Esophagus (tissue), 2 donors: ENCODE data around the gene SMG5. TPM values are rescaled to one million over a fixed set of nuclear protein-coding genes. Genes with fewer than 3 reads are reported as not detected.
"Not testable (repeated sequence)": the region's sequence is repeated elsewhere in the genome, so short reads cannot be mapped to it uniquely, and the experiment has no call there.

ENCODE experiments used
- H3K27ac ChIP-seq, 2 donors: one replicate each; pipeline ENCODE4 v1.5.1; 2013; ENCODE audit warnings: low read depth in 2 of 2, mild to moderate bottlenecking in 2 of 2, inconsistent platforms in 1 of 2, low read length in 1 of 2, moderate library complexity in 1 of 2
- H3K27me3 ChIP-seq, 2 donors: one replicate each; pipeline ENCODE4 v1.6.1; 2013; ENCODE audit warnings: low read length in 2 of 2, control low read depth in 1 of 2, mild to moderate bottlenecking in 1 of 2; ENCODE audit not compliant: insufficient read depth in 2 of 2, control insufficient read depth in 1 of 2
- H3K36me3 ChIP-seq, 2 donors: one replicate each; pipeline ENCODE4 v1.6.1; 2013; ENCODE audit warnings: low read length in 1 of 2; ENCODE audit not compliant: control insufficient read depth in 2 of 2, insufficient read depth in 2 of 2
- H3K4me1 ChIP-seq, 2 donors: one replicate each; pipeline ENCODE4 v1.6.1; 2013; ENCODE audit warnings: low read length in 1 of 2; ENCODE audit not compliant: control insufficient read depth in 2 of 2, insufficient read depth in 2 of 2
- H3K4me3 ChIP-seq, 2 donors: one replicate each; pipeline ENCODE4 v1.5.1; 2013; ENCODE audit warnings: low read length in 2 of 2, mild to moderate bottlenecking in 2 of 2, low read depth in 1 of 2, moderate library complexity in 1 of 2
- H3K9me3 ChIP-seq, 2 donors: one replicate each; pipeline ENCODE4 v1.6.1; 2013; ENCODE audit warnings: mild to moderate bottlenecking in 2 of 2, low read depth in 1 of 2, low read length in 1 of 2, moderate library complexity in 1 of 2; ENCODE audit not compliant: control insufficient read depth in 2 of 2, insufficient read depth in 1 of 2
- WGBS, 2 donors: extraction: QIAGEN DNeasy Blood & Tissue Kit; methylation state at CpG; one replicate each; pipeline ENCODE4 v1.1.7; 2013; 5-methylcytosine and 5-hydroxymethylcytosine counted together
- polyA plus RNA-seq, 2 donors: library from polyadenylated mRNA; stranded (reverse); fragments of 200-250 nt; gene quantifications; one replicate each; pipeline ENCODE4 v1.2.3, GENCODE V29; 2013
- donor health status: healthy with polysubstance abuse.
- donor health status: Bipolar disorder and iron deficiency.

Gene SMG5, protein sequence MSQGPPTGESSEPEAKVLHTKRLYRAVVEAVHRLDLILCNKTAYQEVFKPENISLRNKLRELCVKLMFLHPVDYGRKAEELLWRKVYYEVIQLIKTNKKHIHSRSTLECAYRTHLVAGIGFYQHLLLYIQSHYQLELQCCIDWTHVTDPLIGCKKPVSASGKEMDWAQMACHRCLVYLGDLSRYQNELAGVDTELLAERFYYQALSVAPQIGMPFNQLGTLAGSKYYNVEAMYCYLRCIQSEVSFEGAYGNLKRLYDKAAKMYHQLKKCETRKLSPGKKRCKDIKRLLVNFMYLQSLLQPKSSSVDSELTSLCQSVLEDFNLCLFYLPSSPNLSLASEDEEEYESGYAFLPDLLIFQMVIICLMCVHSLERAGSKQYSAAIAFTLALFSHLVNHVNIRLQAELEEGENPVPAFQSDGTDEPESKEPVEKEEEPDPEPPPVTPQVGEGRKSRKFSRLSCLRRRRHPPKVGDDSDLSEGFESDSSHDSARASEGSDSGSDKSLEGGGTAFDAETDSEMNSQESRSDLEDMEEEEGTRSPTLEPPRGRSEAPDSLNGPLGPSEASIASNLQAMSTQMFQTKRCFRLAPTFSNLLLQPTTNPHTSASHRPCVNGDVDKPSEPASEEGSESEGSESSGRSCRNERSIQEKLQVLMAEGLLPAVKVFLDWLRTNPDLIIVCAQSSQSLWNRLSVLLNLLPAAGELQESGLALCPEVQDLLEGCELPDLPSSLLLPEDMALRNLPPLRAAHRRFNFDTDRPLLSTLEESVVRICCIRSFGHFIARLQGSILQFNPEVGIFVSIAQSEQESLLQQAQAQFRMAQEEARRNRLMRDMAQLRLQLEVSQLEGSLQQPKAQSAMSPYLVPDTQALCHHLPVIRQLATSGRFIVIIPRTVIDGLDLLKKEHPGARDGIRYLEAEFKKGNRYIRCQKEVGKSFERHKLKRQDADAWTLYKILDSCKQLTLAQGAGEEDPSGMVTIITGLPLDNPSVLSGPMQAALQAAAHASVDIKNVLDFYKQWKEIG
- polyA plus RNA-seq, result 10 to 100 TPM; 34.5 to 38.6 TPM

DNA sequence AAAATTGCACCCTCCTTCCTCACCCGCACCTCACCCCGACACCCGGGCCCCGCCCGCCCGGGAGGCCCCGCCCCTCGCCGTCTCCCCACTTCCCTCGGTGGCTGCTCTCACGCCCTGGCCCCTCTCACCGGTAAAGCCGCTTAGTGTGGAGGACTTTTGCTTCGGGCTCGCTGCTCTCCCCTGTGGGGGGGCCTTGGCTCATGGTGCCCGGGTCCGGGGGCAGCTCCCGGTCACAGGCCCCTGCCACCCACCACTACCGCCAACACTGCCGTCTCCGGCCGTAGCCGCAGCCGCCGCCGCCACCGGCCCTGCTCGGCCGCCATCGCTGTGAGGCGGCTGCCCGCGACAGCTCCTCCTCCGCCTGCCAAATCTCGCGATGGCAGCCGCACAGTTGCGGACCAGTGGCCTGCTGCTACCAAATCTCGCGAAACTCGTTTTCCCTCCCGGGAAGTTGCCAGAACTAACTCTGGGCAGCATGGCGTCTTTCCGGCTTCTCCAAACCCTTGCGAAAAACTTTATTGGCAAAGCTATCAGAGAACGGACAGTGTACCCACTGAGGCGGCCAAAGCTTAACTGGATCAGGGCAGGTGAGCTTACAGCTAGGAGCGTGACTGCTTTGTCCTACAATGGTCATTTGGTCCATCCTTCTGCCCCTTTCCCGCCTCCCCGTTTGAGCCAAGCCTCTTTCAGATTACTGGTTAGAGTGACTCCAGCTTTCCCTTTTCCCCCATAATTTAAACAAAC is at the start of gene SMG5:
Gene SMG5 (minus strand): TSS at position 347 of the 744 bp plus-strand sequence. CDS start 145 bp downstream, at position 202.
- WGBS, 2 donors, result 0 to 1% methylated on average over 50 of the region's 50 CpGs
- Histone ChIP-seq H3K36me3 (peaks cover 0 to 24% of the 10 kb centered on the region in 2 donors), H3K4me1 (peaks cover 3 to 7% of the 10 kb centered on the region in 2 donors), H3K27me3 (no peaks in the 10 kb centered on the region), H3K4me3 (peak within 1 kb of the TSS; percentile 54 to 87), H3K27ac (peak within 1 kb of the TSS; percentile 97), H3K9me3 (no peaks in the 10 kb centered on the region)

DNA sequence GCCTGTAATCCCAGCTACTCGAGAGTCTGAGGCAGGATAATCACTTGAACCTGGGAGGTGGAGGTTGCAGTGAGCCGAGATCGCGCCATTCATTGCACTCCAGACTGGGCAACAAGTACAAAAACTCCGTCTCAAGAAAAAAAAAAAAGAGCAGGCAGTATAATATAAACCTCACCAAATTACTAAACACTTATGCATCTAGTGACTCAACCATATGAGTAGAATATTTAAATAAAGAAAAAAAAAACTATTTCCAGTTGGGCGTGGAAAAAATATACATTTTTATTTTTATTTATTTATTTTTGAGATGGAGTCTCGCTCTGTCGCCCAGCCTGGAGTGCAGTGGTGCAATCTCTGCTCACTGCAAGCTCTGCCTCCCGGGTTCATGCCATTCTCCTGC is 40.6 kb upstream of the SMG5 start:
- H3K4me3 ChIP-seq, H3K27me3 ChIP-seq, H3K4me1 ChIP-seq, H3K27ac ChIP-seq, H3K9me3 ChIP-seq: not testable (repeated sequence)
- WGBS, 2 donors, result 88 to 91% methylated on average over 9 of the region's 9 CpGs
- H3K36me3 ChIP-seq, result peaks cover 12 to 24% of the 10 kb centered on the region in 2 donors

DNA sequence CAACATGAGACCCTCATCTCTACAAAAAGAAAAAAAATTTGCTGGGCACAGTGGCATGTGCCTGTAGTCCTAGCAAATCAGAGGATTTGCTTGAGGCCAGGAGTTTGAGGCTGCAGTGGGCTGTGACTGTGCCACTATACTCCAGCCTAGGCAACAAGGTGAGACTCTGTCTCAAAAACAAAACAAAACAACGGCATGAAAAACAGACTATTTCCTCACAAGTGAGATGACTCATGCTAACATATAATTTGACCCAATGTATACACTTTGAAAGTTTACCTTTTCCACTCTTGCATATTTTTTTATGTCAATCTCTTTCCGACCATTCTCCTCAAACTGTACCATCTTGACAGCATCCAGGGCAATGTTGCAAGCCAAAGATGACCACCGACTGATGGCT is 37.9 kb upstream of the SMG5 start:
- Histone ChIP-seq H3K4me3 (no peak overlapping the region), H3K4me1 (no peaks in the 10 kb centered on the region), H3K9me3 (no peaks in the 10 kb centered on the region), H3K27ac (no peak overlapping the region), H3K27me3 (no peaks in the 10 kb centered on the region), H3K36me3 (peaks cover 21 to 38% of the 10 kb centered on the region in 2 donors)
- 71 to 84% methylated on average over 3 of the region's 3 CpGs for WGBS, 2 donors

DNA sequence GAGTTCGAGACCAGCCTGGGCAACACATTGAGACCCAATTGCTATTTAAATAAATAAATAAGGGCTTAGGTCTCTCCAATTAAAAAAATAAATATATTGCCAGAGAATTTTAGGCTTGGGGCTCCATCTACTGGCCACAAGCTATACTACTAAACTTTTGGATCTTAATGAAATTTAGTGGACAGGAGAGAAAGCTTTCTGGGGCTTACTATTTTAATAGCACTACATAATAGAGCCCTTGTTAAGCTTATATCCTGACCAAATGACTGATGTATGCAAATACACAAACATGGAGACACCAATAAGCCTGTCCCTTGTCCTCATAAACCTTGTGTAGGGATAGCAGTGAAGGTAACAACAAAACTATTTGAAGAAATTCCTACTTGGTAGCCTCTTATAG is 37.0 kb upstream of the SMG5 start:
- no peak overlapping the region for H3K27ac ChIP-seq
- no peaks in the 10 kb centered on the region for H3K27me3 ChIP-seq
- H3K4me1 ChIP-seq, result no peaks in the 10 kb centered on the region
- H3K9me3 ChIP-seq, result no peaks in the 10 kb centered on the region
- peaks cover 21 to 39% of the 10 kb centered on the region in 2 donors for H3K36me3 ChIP-seq
- 72 to 83% methylated on average over 1 of the region's 1 CpG for WGBS, 2 donors
- H3K4me3 ChIP-seq, result no peak overlapping the region

DNA sequence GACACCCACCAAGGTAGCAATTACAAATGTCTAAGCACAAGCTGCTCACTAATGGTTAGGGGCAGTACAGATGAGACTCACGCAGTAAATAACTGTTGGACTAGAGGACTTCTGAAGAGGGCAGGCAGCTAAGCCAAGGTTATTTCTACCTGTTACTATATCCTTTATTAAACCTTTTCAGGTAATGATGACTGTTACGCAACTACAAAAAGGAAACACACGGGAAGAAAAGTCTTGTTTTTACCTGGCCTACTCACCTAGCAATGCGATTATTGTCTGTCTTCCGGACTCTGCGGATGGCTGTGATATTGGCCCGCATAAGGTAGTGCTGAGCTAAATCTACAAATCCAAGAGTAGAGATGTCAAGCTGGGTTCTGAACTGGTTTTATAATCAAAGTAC is 34.3 kb upstream of the SMG5 start:
- Histone ChIP-seq H3K4me3 (no peak overlapping the region), H3K36me3 (peaks cover 20 to 32% of the 10 kb centered on the region in 2 donors), H3K4me1 (no peaks in the 10 kb centered on the region), H3K9me3 (no peaks in the 10 kb centered on the region), H3K27ac (no peak overlapping the region), H3K27me3 (no peaks in the 10 kb centered on the region)
- WGBS, 2 donors, result 87 to 92% methylated on average over 7 of the region's 7 CpGs

DNA sequence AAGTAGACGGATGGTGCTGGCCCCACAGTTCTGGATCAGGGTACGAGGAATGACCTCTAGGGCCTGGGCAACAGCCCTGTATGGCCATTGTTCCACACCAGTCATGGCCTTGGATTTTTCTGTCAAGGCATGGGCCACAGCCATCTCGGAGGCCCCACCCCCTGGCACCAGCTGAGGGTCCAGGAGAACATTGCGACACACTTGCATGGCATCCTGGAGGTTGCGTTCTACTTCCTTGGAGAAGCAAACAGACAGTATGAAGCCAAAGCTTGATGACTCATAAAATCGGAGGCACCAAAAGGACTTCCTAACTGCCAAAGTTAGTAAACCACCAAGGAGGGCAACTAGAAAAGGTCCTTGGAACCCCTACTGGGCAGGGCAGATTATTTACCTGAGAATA is 28.3 kb upstream of the SMG5 start:
- Histone ChIP-seq H3K27ac (no peak overlapping the region), H3K27me3 (no peaks in the 10 kb centered on the region), H3K4me1 (peaks cover 0 to 3% of the 10 kb centered on the region in 2 donors), H3K9me3 (no peaks in the 10 kb centered on the region), H3K4me3 (no peak overlapping the region), H3K36me3 (peaks cover 16 to 25% of the 10 kb centered on the region in 2 donors)
- WGBS, 2 donors, result 63 to 72% methylated on average over 6 of the region's 6 CpGs

DNA sequence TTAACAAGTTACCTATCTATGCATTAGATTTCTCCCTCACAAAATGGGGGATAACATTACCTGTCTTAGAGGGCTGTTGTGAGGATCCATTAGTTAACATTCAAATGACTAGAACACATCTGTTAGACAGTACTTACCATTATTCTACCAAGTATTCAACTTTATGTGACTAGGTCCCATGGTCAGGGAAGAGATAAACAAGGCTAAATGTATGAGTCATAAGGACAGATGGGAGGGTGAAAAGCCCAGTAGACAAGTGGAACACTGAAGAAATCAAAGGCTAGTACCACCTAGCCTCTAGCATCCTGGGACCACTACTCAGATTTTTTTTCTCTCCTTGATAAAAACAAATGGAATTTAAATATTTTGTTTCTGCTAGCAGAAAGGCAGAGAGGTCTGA is 25.5 kb upstream of the SMG5 start:
- Histone ChIP-seq H3K27ac (no peak overlapping the region), H3K4me1 (peaks cover 0 to 3% of the 10 kb centered on the region in 2 donors), H3K27me3 (no peaks in the 10 kb centered on the region), H3K36me3 (peaks cover 14 to 21% of the 10 kb centered on the region in 2 donors), H3K9me3 (no peaks in the 10 kb centered on the region), H3K4me3 (no peak overlapping the region)

DNA sequence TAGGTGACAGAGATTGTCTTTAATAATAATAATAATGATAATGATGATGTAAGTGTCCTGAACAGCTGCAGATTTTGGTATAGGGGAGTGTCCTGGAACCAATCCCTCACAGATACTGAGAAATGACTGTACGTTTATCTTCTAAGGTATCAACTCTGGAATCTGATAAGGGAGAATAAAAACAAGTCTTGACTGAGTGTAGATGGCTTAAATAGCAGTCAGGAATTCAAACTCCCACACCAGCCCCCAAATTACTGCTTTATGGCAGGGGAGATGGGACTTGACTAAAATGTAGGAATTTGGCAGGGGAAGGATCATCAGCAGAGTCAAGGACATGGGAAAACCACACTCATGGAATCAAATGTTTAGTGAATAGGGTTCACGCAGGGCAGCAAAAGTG is 22.6 kb upstream of the SMG5 start:
- no peak overlapping the region for H3K27ac ChIP-seq
- 73 to 74% methylated on average over 2 of the region's 2 CpGs for WGBS, 2 donors

DNA sequence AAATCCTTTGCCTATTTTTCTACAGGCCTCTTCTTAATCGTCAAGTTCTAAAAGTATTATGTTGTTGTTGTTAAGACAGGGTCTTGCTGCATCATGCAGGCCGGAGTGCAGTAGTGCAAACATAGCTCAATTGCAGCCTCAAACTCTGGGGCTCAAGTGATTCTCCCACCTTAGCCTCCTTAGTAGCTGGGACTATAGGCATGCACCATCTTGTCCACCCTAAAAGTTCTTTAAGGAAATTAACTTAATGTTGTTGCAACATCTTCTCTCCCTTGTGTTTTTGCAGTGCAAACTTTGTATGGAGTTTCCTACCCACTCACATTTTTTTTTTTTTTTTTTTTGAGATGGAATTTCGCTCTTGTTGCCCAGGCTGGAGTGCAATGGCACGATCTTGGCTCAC is 20.6 kb upstream of the SMG5 start:
- peaks cover 0 to 6% of the 10 kb centered on the region in 2 donors for H3K36me3 ChIP-seq
- H3K27ac ChIP-seq, result no peak overlapping the region
- H3K27me3 ChIP-seq, result no peaks in the 10 kb centered on the region
- 86% methylated on average over 4 of the region's 4 CpGs for WGBS, 2 donors
- H3K9me3 ChIP-seq, result no peaks in the 10 kb centered on the region
- peaks cover 0 to 3% of the 10 kb centered on the region in 2 donors for H3K4me1 ChIP-seq
- no peak overlapping the region for H3K4me3 ChIP-seq

More for the DNA sequence above, 22.6 kb upstream of the SMG5 start:
- no peak overlapping the region for H3K4me3 ChIP-seq
- H3K4me1 ChIP-seq, result peaks cover 0 to 3% of the 10 kb centered on the region in 2 donors
- peaks cover 10 to 11% of the 10 kb centered on the region in 2 donors for H3K36me3 ChIP-seq
- H3K9me3 ChIP-seq, result no peaks in the 10 kb centered on the region
- H3K27me3 ChIP-seq, result no peaks in the 10 kb centered on the region
